Thyroid gland (tissue), 4 donors: ENCODE data around the gene VGLL3.

Experiments used
- CTCF ChIP-seq, 6 experiments: fragments of 200-600 bp in 3 of 6; fragments of 450-650 bp in 3 of 6; sonication (generic) in 3 of 6; IDR thresholded peaks; one replicate each; pipeline ENCODE4 v1.5.1; 2016 to 2019; ENCODE audit warnings: antibody characterized with exemption in 6 of 6, mild to moderate bottlenecking in 2 of 6, inconsistent platforms in 1 of 6, moderate library complexity in 1 of 6
- POLR2A ChIP-seq, 2 donors: fragments of 450-650 bp; IDR thresholded peaks; one replicate each; pipeline ENCODE4 v1.6.1; 2017; ENCODE audit warnings: antibody characterized with exemption in 2 of 2, mild to moderate bottlenecking in 2 of 2, moderate library complexity in 1 of 2

GRCh38 chr3:86930181-86930580 is 60.8 kb downstream of the VGLL3 start:
- TF ChIP-seq POLR2A (IDR thresholded peaks at IDR 0.05) = no peak
- no peak for TF ChIP-seq CTCF (IDR thresholded peaks at IDR 0.05)
